ENCODE data around the gene TENT5C. TPM values are rescaled to one million over a fixed set of nuclear protein-coding genes. Genes with fewer than 3 reads are reported as not detected.

Gene TENT5C
- total RNA-seq, 1 experiment from 2014 or later, result 19.8 TPM

DNA sequence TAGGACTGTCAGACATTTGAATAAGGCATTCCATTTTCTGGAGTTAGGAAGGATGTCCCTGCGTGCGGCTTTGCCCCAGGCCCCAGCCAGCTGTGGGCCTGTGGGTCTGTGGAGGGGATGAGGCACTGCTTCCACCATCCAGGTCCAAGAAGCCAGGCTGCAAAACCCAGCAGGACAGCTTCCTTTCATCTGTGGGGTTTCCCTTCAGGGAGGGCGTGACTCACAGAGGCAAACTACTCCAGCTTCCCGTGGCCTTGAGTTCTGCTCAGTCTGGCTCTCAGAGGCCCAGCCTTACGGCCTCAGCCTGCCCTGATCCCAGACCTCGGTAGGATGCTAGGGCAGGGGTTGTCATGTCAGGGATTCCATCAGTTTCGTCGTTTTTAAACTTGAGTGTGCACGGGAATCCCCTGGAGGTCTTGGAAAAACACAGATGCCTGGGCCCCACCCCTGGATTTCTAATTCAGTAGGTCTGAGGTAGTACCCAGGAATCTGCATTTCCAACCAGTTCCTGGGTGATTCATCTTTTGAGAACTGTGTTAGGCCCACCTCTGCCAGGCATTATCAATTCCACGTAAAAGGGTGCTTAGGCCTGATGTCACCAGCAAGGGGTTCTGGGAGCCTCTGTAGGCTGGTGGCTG is 32.3 kb upstream of the TENT5C start:
- Mint-ChIP-seq H3K4me3 (ENCODE audit: unreplicated experiment) (no peak overlapping the region), H3K9me3 (ENCODE audit: unreplicated experiment) (no peaks in the 10 kb centered on the region), H3K4me1 (ENCODE audit: low read depth, unreplicated experiment) (peaks cover 12% of the 10 kb centered on the region), H3K27ac (ENCODE audit: unreplicated experiment) (peak overlapping the region; percentile 51), H3K27me3 (ENCODE audit: insufficient read depth, unreplicated experiment) (no peaks in the 10 kb centered on the region), H3K36me3 (ENCODE audit: insufficient read depth, unreplicated experiment) (no peaks in the 10 kb centered on the region)
- POLR2A ChIA-PET, result no interaction called here
- no peak for DNase-seq
- H3K27me3 ChIP-seq (replicated peaks; ENCODE audit: control insufficient read depth, insufficient read depth, low read length), result no peaks in the 10 kb centered on the region
- H3K36me3 ChIP-seq (ENCODE audit: control insufficient read depth, insufficient read depth, low read length), result no peaks in the 10 kb centered on the region
- CTCF ChIA-PET, result no interaction called here
- no peak overlapping the region for H3K4me3 ChIP-seq (ENCODE audit: low read depth, low read length)
- no TSS peak for BruUV-seq (replicated peaks)
- TF ChIP-seq, protein P1, sequence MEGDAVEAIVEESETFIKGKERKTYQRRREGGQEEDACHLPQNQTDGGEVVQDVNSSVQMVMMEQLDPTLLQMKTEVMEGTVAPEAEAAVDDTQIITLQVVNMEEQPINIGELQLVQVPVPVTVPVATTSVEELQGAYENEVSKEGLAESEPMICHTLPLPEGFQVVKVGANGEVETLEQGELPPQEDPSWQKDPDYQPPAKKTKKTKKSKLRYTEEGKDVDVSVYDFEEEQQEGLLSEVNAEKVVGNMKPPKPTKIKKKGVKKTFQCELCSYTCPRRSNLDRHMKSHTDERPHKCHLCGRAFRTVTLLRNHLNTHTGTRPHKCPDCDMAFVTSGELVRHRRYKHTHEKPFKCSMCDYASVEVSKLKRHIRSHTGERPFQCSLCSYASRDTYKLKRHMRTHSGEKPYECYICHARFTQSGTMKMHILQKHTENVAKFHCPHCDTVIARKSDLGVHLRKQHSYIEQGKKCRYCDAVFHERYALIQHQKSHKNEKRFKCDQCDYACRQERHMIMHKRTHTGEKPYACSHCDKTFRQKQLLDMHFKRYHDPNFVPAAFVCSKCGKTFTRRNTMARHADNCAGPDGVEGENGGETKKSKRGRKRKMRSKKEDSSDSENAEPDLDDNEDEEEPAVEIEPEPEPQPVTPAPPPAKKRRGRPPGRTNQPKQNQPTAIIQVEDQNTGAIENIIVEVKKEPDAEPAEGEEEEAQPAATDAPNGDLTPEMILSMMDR (IDR thresholded peaks at IDR 0.05; ENCODE audit: insufficient read depth in 1 of 2, low read depth in 1 of 2, low read length in 1 of 2, severe bottlenecking in 1 of 2, unreplicated experiment in 1 of 2), result no peak
- no peaks in the 10 kb centered on the region for H3K9me3 ChIP-seq
- peaks cover 11% of the 10 kb centered on the region; the same call in 1 of the 2 replicates for H3K4me1 ChIP-seq
- intact Hi-C loops (cut with micrococcal nuclease; ENCODE audit: unreplicated experiment), result no loop called here

DNA sequence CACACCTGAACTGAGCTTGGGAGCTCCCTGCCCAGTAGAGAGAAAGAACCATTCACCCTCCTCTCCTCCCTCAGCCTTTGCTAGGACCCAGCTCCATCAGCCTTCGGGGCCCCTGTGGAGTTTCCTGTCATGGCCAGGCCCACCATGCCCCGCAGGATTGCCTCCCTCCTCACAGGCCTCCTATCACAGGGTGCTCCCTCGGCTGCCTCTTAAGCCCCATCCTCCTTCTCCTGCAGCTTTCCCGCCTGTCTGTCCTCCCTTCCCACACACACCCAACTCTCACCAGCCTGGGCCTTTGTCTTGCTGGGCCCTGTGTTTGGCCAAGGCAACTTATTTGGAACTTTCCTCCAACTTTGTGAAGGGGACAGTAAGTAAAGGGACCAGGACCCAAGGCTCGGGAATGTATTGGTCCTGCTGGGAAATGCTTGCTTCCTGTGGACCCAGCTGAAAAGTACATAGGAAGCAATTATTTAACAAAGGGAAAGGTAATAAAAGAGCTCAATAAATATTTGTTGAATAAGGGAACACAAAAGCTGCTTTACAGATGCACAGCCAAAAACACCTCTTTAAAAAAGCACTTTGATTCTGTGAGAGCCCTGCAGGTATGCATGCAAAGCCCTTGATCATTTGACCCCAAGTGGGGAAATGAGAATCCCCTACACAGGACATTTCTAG is 31.6 kb upstream of the TENT5C start:
- peaks cover 11% of the 10 kb centered on the region; the same call in 1 of the 2 replicates for H3K4me1 ChIP-seq
- H3K4me1 Mint-ChIP-seq (ENCODE audit: low read depth, unreplicated experiment), result peaks cover 12% of the 10 kb centered on the region
- no peaks in the 10 kb centered on the region for H3K27me3 Mint-ChIP-seq (ENCODE audit: insufficient read depth, unreplicated experiment)
- H3K4me3 Mint-ChIP-seq (ENCODE audit: unreplicated experiment), result no peak overlapping the region
- TF ChIP-seq, protein P1 (IDR thresholded peaks at IDR 0.05; ENCODE audit: insufficient read depth in 1 of 2, low read depth in 1 of 2, low read length in 1 of 2, severe bottlenecking in 1 of 2, unreplicated experiment in 1 of 2), result no peak
- no peaks in the 10 kb centered on the region for H3K27me3 ChIP-seq (replicated peaks; ENCODE audit: control insufficient read depth, insufficient read depth, low read length)
- H3K36me3 ChIP-seq (ENCODE audit: control insufficient read depth, insufficient read depth, low read length), result no peaks in the 10 kb centered on the region
- peak overlapping the region; percentile 51 for H3K27ac Mint-ChIP-seq (ENCODE audit: unreplicated experiment)
- no peaks in the 10 kb centered on the region for H3K9me3 ChIP-seq
- intact Hi-C loops (cut with micrococcal nuclease; ENCODE audit: unreplicated experiment), result no loop called here
- no peak overlapping the region for H3K4me3 ChIP-seq (ENCODE audit: low read depth, low read length)
- H3K9me3 Mint-ChIP-seq (ENCODE audit: unreplicated experiment), result no peaks in the 10 kb centered on the region
- H3K36me3 Mint-ChIP-seq (ENCODE audit: insufficient read depth, unreplicated experiment), result no peaks in the 10 kb centered on the region
- no TSS peak for BruUV-seq (replicated peaks)
- CTCF ChIA-PET, result no interaction called here
- no peak for DNase-seq
- POLR2A ChIA-PET, result no interaction called here

GRCh38 chr1:117575586-117576225 is 30.1 kb upstream of the TENT5C start:
- intact Hi-C loops (cut with micrococcal nuclease; ENCODE audit: unreplicated experiment), result no loop called here
- peaks cover 12% of the 10 kb centered on the region for H3K4me1 Mint-ChIP-seq (ENCODE audit: low read depth, unreplicated experiment)
- no peak overlapping the region for H3K4me3 Mint-ChIP-seq (ENCODE audit: unreplicated experiment)
- ChIA-PET CTCF (no interaction called here), POLR2A (no interaction called here)
- no peak for DNase-seq
- H3K9me3 Mint-ChIP-seq (ENCODE audit: unreplicated experiment), result no peaks in the 10 kb centered on the region
- no peaks in the 10 kb centered on the region for H3K27me3 Mint-ChIP-seq (ENCODE audit: insufficient read depth, unreplicated experiment)
- Histone ChIP-seq H3K4me1 (peaks cover 11% of the 10 kb centered on the region; the same call in 1 of the 2 replicates), H3K9me3 (no peaks in the 10 kb centered on the region), H3K27me3 (replicated peaks; ENCODE audit: control insufficient read depth, insufficient read depth, low read length) (no peaks in the 10 kb centered on the region), H3K36me3 (ENCODE audit: control insufficient read depth, insufficient read depth, low read length) (no peaks in the 10 kb centered on the region), H3K4me3 (ENCODE audit: low read depth, low read length) (no peak overlapping the region)
- H3K36me3 Mint-ChIP-seq (ENCODE audit: insufficient read depth, unreplicated experiment), result no peaks in the 10 kb centered on the region
- TF ChIP-seq, protein P1 (IDR thresholded peaks at IDR 0.05; ENCODE audit: insufficient read depth in 1 of 2, low read depth in 1 of 2, low read length in 1 of 2, severe bottlenecking in 1 of 2, unreplicated experiment in 1 of 2), result no peak
- no TSS peak for BruUV-seq (replicated peaks)
- H3K27ac Mint-ChIP-seq (ENCODE audit: unreplicated experiment), result peak overlapping the region; percentile 32

Measured in Caco-2 (cell line).